Measurements from ENCODE around the gene ENTPD8. TPM values are rescaled to one million over a fixed set of nuclear protein-coding genes. Genes with fewer than 3 reads are reported as not detected.

The ENTPD8 gene
- total and polyA plus RNA-seq, 7 donors = 0.71 to 65.3 (median 38.4) TPM; not detected in 3

- WGBS, 2 donors = 39 to 77% methylated on average over 18 of the region's 18 CpGs
- Histone ChIP-seq H3K4me1 (peaks cover 0 to 20% (median 19%) of the 10 kb centered on the region in 4 donors), H3K27me3 (peaks cover 10 to 59% (median 27%) of the 10 kb centered on the region in 3 donors), H3K36me3 (no peaks in the 10 kb centered on the region), H3K4me3 (no peak overlapping the region), H3K27ac (no peak overlapping the region), H3K9me3 (peaks cover 0 to 3% (median 0%) of the 10 kb centered on the region in 4 donors)
- no peak for TF ChIP-seq EP300 (IDR thresholded peaks at IDR 0.05)
- no peak for TF ChIP-seq POLR2A (IDR thresholded peaks at IDR 0.05)
- no peak for TF ChIP-seq CTCF (IDR thresholded peaks at IDR 0.05)
- no peak for TF ChIP-seq POLR2AphosphoS5 (IDR thresholded peaks at IDR 0.05)
- DNase-seq = no peak
- intact Hi-C loops (cut with DNase I) = no loop called here
Measured at GRCh38 chr9:137439158-137439714, 1.9 kb downstream of the ENTPD8 start.

GRCh38 chr9:137438591-137439157 is 2.5 kb downstream of the ENTPD8 start:
- no peak overlapping the region for H3K4me3 ChIP-seq
- H3K27ac ChIP-seq = no peak overlapping the region
- WGBS, 2 donors = 31 to 82% methylated on average over 22 of the region's 22 CpGs
- TF ChIP-seq POLR2A (IDR thresholded peaks at IDR 0.05) = no peak
- TF ChIP-seq POLR2AphosphoS5 (IDR thresholded peaks at IDR 0.05) = no peak
- no peak for TF ChIP-seq EP300 (IDR thresholded peaks at IDR 0.05)
- TF ChIP-seq CTCF (IDR thresholded peaks at IDR 0.05) = no peak
- H3K4me1 ChIP-seq = peaks cover 0 to 20% (median 19%) of the 10 kb centered on the region in 4 donors
- H3K27me3 ChIP-seq = peaks cover 10 to 53% (median 22%) of the 10 kb centered on the region in 3 donors
- H3K36me3 ChIP-seq = no peaks in the 10 kb centered on the region
- peaks cover 0 to 3% (median 0%) of the 10 kb centered on the region in 4 donors for H3K9me3 ChIP-seq
- no peak for DNase-seq
- intact Hi-C loops (cut with DNase I) = no loop called here

DNA sequence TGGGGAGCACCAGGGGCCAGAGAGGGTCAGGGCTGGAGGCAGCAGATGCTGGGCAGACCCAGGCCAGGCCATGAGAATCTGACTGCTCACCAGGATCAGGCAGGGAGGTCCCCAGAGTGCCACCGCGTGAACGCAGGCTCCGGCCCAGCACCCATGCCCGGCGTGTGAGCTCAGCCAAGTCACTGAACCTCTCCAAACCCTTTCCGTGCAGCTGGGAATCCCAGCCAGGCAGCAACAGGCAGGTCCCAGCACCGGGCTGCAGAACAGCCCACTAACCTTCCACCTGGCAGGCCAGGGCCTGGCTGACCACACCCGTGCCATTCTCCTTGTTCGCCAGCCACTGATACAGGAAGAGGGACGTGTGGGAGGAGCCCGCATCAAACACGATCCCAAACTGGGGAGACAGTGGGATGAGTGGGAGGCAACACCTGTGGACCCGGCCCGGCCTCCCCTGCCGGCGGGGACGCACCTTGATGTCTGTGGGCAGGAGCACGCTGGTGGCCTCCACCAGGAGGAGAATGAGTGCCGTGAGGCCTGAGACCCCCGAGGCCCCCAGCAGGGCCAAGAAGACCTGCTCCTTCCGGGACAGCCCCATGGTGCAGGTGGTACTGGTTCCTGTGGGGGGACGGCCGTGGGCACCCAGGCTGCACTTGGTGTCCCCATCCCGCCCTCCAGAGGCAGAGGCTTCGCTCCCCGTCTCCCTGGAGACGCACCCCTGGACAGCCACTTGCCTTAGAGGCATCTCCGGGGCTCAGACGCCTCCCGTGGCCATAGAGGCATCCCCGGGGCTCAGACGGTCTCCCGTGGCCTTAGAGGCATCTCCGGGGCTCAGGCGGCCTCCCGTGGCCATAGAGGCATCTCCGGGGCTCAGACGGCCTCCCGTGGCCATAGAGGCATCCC is 3.2 kb downstream of the ENTPD8 start:
- Histone ChIP-seq H3K9me3 (peaks cover 0 to 3% (median 0%) of the 10 kb centered on the region in 4 donors), H3K36me3 (no peaks in the 10 kb centered on the region), H3K4me1 (peaks cover 0 to 20% (median 19%) of the 10 kb centered on the region in 4 donors), H3K27ac (no peak overlapping the region), H3K4me3 (no peak overlapping the region), H3K27me3 (peaks cover 10 to 46% (median 22%) of the 10 kb centered on the region in 3 donors)
- WGBS, 2 donors = 23 to 81% methylated on average over 40 of the region's 40 CpGs
- TF ChIP-seq EP300 (IDR thresholded peaks at IDR 0.05) (no peak), POLR2A (IDR thresholded peaks at IDR 0.05) (no peak), CTCF (IDR thresholded peaks at IDR 0.05) (no peak), POLR2AphosphoS5 (IDR thresholded peaks at IDR 0.05) (no peak)
- DNase-seq = no peak
- intact Hi-C loops (cut with DNase I) = no loop called here

DNA sequence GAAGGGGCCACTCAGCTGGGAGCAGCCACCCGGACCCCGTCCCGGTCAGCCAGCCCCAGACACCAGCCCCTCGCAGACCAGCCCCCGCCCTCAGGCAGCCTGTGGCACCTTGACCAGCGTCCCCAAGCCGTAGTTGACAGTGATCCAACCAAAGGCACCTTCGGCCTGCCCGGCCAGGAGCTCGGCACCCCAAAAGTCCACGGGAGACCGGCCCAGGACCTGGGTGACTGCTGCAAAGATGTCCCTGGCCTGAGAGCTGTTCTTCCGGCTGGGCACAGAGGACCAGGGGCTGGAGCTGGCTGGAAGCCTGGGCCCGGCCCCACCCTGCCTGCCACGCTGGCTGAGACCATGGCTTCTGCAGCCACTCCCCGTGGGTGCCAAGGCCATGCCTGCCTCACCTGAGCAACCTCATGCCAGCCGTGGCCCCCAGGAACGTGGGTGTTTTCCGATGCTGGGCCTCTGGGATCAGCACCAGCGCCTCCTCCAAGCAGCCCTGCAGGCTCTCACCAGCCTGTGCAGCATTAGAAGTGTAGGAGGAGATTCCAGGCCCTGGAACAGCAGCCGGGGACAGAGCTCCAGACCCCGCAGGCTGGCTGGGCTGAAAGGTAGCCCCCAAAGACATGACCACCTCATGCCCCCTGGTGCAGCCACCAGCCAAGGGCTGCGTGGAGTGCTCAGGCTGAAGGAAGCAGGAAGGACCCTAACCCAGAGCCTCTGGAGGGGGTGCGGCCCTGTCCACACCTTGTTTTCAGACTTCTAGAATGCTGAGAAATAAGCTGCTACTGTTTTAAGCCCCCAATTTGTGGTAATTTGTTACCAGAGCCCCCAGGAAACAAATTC is 4.2 kb downstream of the ENTPD8 start:
- TF ChIP-seq EP300 (IDR thresholded peaks at IDR 0.05) = no peak
- no peak for TF ChIP-seq POLR2A (IDR thresholded peaks at IDR 0.05)
- TF ChIP-seq CTCF (IDR thresholded peaks at IDR 0.05) = no peak
- TF ChIP-seq POLR2AphosphoS5 (IDR thresholded peaks at IDR 0.05) = no peak
- peaks cover 0 to 20% (median 19%) of the 10 kb centered on the region in 4 donors for H3K4me1 ChIP-seq
- no peaks in the 10 kb centered on the region for H3K9me3 ChIP-seq
- H3K27me3 ChIP-seq = peaks cover 9 to 36% (median 20%) of the 10 kb centered on the region in 3 donors
- no peak for DNase-seq
- H3K27ac ChIP-seq = no peak overlapping the region
- no peak overlapping the region for H3K4me3 ChIP-seq
- WGBS, 2 donors = 24 to 75% methylated on average over 24 of the region's 24 CpGs
- intact Hi-C loops (cut with DNase I) = no loop called here
- no peaks in the 10 kb centered on the region for H3K36me3 ChIP-seq

Measured in sigmoid colon (tissue), 7 donors.